ENCODE data around the gene ZSWIM1. TPM values are rescaled to one million over a fixed set of nuclear protein-coding genes. Genes with fewer than 3 reads are reported as not detected.

Gene ZSWIM1
- total RNA-seq, 1 experiment from 2014 or later, result 13.4 TPM

DNA sequence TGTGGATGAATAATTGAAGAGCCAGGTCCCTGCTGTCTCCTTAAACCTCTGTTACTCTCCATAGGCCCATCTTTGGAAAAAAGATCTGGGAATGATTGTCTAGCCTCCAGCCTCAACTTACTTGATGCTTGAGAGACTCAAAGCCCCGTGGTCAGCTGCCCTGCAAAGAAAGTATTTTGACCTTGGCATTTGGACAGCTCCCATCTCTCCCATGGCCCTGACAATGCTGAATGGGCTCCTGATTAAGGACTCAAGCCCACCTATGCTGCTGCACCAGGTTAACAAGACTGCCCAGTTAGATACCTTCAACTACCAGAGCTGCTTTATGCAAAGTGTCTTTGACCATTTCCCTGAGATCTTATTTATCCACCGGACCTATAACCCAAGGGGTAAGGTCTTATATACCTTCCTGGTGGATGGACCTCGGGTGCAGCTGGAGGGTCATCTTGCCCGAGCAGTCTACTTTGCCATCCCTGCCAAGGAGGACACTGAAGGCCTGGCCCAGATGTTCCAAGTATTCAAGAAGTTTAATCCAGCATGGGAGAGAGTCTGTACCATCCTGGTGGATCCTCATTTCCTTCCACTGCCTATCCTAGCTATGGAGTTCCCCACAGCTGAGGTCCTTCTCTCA, 1.6 kb downstream of the ZSWIM1 start:
- in situ Hi-C loops (cut with HindIII; ENCODE audit: low pct_unique_long_range_greater_than_20kb, low sequenced_read_pairs), result no loop called here
- BruUV-seq (replicated peaks), result no TSS peak

DNA sequence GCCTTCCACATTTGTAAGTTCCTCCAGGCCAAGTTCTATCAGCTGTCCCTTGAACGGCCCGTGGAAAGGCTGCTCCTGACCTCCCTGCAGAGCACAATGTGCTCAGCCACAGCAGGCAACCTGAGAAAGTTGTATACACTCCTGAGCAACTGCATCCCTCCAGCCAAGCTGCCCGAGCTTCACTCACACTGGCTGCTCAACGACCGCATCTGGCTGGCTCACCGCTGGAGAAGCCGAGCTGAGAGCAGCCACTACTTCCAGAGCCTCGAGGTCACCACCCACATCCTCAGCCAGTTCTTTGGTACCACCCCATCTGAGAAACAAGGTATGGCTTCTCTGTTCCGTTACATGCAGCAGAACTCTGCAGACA, 2.1 kb downstream of the ZSWIM1 start:
- POLR2A ChIA-PET, result no interaction called here
- Histone ChIP-seq H3K36me3 (ENCODE audit: control insufficient read depth, insufficient read depth, low read length) (0 out of 2 replicates have a peak, but pooled peaks cover 2% of the 10 kb centered on the region), H3K4me3 (ENCODE audit: low read depth in 2 of 2, low read length in 2 of 2) (no peak overlapping the region), H3K27ac (ENCODE audit: low read length) (no peak overlapping the region), H3K4me1 (ENCODE audit: control insufficient read depth, insufficient read depth, low read length) (peaks cover 4% of the 10 kb centered on the region; the same call in 1 of the 2 replicates), H3K27me3 (ENCODE audit: control insufficient read depth, insufficient read depth, low read length) (no peaks in the 10 kb centered on the region), H3K9me3 (ENCODE audit: control insufficient read depth, insufficient read depth, low read depth, low read length) (no peaks in the 10 kb centered on the region)
- TF ChIP-seq SIN3A (IDR thresholded peaks at IDR 0.05; ENCODE audit: borderline replicate concordance, insufficient read depth, low read depth, low read length), result no peak
- TF ChIP-seq, protein P1, sequence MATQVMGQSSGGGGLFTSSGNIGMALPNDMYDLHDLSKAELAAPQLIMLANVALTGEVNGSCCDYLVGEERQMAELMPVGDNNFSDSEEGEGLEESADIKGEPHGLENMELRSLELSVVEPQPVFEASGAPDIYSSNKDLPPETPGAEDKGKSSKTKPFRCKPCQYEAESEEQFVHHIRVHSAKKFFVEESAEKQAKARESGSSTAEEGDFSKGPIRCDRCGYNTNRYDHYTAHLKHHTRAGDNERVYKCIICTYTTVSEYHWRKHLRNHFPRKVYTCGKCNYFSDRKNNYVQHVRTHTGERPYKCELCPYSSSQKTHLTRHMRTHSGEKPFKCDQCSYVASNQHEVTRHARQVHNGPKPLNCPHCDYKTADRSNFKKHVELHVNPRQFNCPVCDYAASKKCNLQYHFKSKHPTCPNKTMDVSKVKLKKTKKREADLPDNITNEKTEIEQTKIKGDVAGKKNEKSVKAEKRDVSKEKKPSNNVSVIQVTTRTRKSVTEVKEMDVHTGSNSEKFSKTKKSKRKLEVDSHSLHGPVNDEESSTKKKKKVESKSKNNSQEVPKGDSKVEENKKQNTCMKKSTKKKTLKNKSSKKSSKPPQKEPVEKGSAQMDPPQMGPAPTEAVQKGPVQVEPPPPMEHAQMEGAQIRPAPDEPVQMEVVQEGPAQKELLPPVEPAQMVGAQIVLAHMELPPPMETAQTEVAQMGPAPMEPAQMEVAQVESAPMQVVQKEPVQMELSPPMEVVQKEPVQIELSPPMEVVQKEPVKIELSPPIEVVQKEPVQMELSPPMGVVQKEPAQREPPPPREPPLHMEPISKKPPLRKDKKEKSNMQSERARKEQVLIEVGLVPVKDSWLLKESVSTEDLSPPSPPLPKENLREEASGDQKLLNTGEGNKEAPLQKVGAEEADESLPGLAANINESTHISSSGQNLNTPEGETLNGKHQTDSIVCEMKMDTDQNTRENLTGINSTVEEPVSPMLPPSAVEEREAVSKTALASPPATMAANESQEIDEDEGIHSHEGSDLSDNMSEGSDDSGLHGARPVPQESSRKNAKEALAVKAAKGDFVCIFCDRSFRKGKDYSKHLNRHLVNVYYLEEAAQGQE (IDR thresholded peaks at IDR 0.05; ENCODE audit: insufficient read depth in 1 of 2, low read depth in 2 of 2, low read length in 1 of 2), result no peak
- TF ChIP-seq, protein P2, sequence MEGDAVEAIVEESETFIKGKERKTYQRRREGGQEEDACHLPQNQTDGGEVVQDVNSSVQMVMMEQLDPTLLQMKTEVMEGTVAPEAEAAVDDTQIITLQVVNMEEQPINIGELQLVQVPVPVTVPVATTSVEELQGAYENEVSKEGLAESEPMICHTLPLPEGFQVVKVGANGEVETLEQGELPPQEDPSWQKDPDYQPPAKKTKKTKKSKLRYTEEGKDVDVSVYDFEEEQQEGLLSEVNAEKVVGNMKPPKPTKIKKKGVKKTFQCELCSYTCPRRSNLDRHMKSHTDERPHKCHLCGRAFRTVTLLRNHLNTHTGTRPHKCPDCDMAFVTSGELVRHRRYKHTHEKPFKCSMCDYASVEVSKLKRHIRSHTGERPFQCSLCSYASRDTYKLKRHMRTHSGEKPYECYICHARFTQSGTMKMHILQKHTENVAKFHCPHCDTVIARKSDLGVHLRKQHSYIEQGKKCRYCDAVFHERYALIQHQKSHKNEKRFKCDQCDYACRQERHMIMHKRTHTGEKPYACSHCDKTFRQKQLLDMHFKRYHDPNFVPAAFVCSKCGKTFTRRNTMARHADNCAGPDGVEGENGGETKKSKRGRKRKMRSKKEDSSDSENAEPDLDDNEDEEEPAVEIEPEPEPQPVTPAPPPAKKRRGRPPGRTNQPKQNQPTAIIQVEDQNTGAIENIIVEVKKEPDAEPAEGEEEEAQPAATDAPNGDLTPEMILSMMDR (IDR thresholded peaks at IDR 0.05), result no peak
- no peak for TF ChIP-seq TCF7L2 (IDR thresholded peaks at IDR 0.05; ENCODE audit: low read depth, low read length)
- TF ChIP-seq POLR2AphosphoS5 (IDR thresholded peaks at IDR 0.05; ENCODE audit: low read depth, low read length), result no peak
- intact Hi-C loops (cut with micrococcal nuclease; ENCODE audit: unreplicated experiment) (no loop called here), in situ Hi-C loops (cut with HindIII; ENCODE audit: low pct_unique_long_range_greater_than_20kb, low sequenced_read_pairs) (no loop called here)
- DNase-seq (ENCODE audit: low read depth, low spot score) (no peak), ATAC-seq (no peak)
- no TSS peak for BruUV-seq (replicated peaks)
- CTCF ChIA-PET, result no interaction called here

More for the DNA sequence above, 1.6 kb downstream of the ZSWIM1 start:
- CTCF ChIA-PET, result interaction anchor here (2.2 kb wide), 1 partner anchor 8 kb away, joined by 5 read pairs; no protein-coding TSS in a partner anchor
- H3K4me3 ChIP-seq (ENCODE audit: low read depth in 2 of 2, low read length in 2 of 2), result no peak overlapping the region
- no peaks in the 10 kb centered on the region for H3K27me3 ChIP-seq (ENCODE audit: control insufficient read depth, insufficient read depth, low read length)
- H3K36me3 ChIP-seq (ENCODE audit: control insufficient read depth, insufficient read depth, low read length), result 0 out of 2 replicates have a peak, but pooled peaks cover 2% of the 10 kb centered on the region
- ATAC-seq, result no peak
- peaks cover 4% of the 10 kb centered on the region; the same call in 1 of the 2 replicates for H3K4me1 ChIP-seq (ENCODE audit: control insufficient read depth, insufficient read depth, low read length)
- no peak overlapping the region for H3K27ac ChIP-seq (ENCODE audit: low read length)
- no peaks in the 10 kb centered on the region for H3K9me3 ChIP-seq (ENCODE audit: control insufficient read depth, insufficient read depth, low read depth, low read length)
- POLR2A ChIA-PET, result no interaction called here
- intact Hi-C loops (cut with micrococcal nuclease; ENCODE audit: unreplicated experiment), result no loop called here
- TF ChIP-seq TCF7L2 (IDR thresholded peaks at IDR 0.05; ENCODE audit: low read depth, low read length), result no peak
- TF ChIP-seq, protein P1 (IDR thresholded peaks at IDR 0.05; ENCODE audit: insufficient read depth in 1 of 2, low read depth in 2 of 2, low read length in 1 of 2), result 0 out of 4 replicates have a peak, but pooled peaks of 1 of the 2 experiments have one; percentile 47
- TF ChIP-seq, protein P2 (IDR thresholded peaks at IDR 0.05), result no peak
- DNase-seq (ENCODE audit: low read depth, low spot score), result no peak

Data from Panc1 (cell line).